Right forelimb (tissue), 1 donor: ENCODE data around the gene AOC2.

Experiments used
- DNase-seq: peaks from one replicate; pipeline ENCODE4 v3.0.0-alpha.2; 2018

AOC2 gene

GRCh38 chr17:42844271-42844670 is at the start of gene AOC2:
Gene AOC2, plus strand, starts transcription at chr17:42844580. Its CDS starts 47 bp downstream, at chr17:42844627.
- DNase-seq, result no peak

- DNase-seq, result no peak
Measured at GRCh38 chr17:42795061-42795460, 49.3 kb upstream of the AOC2 start.

- no peak for DNase-seq
Measured at GRCh38 chr17:42795465-42795864, 48.9 kb upstream of the AOC2 start.

- DNase-seq, result no peak
Measured at GRCh38 chr17:42796066-42796758, 48.2 kb upstream of the AOC2 start.

- DNase-seq, result no peak
Measured at GRCh38 chr17:42797067-42798007, 47.0 kb upstream of the AOC2 start.

- no peak for DNase-seq
Measured at GRCh38 chr17:42798011-42798382, 46.4 kb upstream of the AOC2 start.

- peak; percentile 90 for DNase-seq
Measured at GRCh38 chr17:42798383-42799380, 45.7 kb upstream of the AOC2 start, which contains the start of the genes CNTD1 and COA3. Gene CNTD1, plus strand, starts transcription at chr17:42798861. Its CDS starts 207 bp downstream, at chr17:42799068. Gene COA3, minus strand, starts transcription at chr17:42798704. Its CDS starts 23 bp downstream, at chr17:42798681.

- no peak for DNase-seq
Measured at GRCh38 chr17:42803074-42803883, 41.1 kb upstream of the AOC2 start.

GRCh38 chr17:42804918-42805367 is 39.4 kb upstream of the AOC2 start:
- DNase-seq, result no peak

GRCh38 chr17:42806249-42806648 is 38.1 kb upstream of the AOC2 start:
- no peak for DNase-seq

GRCh38 chr17:42809250-42809649 is 35.1 kb upstream of the AOC2 start:
- no peak for DNase-seq

- no peak for DNase-seq
Measured at GRCh38 chr17:42814633-42815399, 29.6 kb upstream of the AOC2 start.

- DNase-seq, result no peak
Measured at GRCh38 chr17:42817866-42818265, 26.5 kb upstream of the AOC2 start.

- no peak for DNase-seq
Measured at GRCh38 chr17:42818379-42818778, 26.0 kb upstream of the AOC2 start.

GRCh38 chr17:42819939-42820535 is 24.3 kb upstream of the AOC2 start:
- DNase-seq, result no peak

GRCh38 chr17:42821176-42821575 is 23.2 kb upstream of the AOC2 start:
- no peak for DNase-seq

GRCh38 chr17:42827472-42827871 is 16.9 kb upstream of the AOC2 start:
- no peak for DNase-seq

GRCh38 chr17:42830971-42831370 is 13.4 kb upstream of the AOC2 start:
- DNase-seq, result no peak

GRCh38 chr17:42832213-42832933 is 12.0 kb upstream of the AOC2 start:
- no peak for DNase-seq
